Right cardiac atrium (tissue), 5 donors: ENCODE results near the gene SCYL2. TPM values are rescaled to one million over a fixed set of nuclear protein-coding genes. Genes with fewer than 3 reads are reported as not detected.
A peak's percentile ranks its signal among the peaks of the same experiment; 100 is the strongest.
"Not testable (repeated sequence)": the region's sequence is repeated elsewhere in the genome, so short reads cannot be mapped to it uniquely, and the experiment has no call there.

Source experiments
- ATAC-seq, 2 donors: fragments of 200-7000 bp; cut with Tn5 transposase; one replicate each; pipeline versions ENCODE4 v1.8.0 to v1.9.1; 2020; ENCODE audit warnings: moderate library complexity in 2 of 2, mild to moderate bottlenecking in 1 of 2
- DNase-seq, 3 donors: peaks; one replicate each; pipeline ENCODE4 v3.0.0-alpha.2; 2020
- H3K27ac ChIP-seq: one replicate; pipeline ENCODE4 v1.5.1; 2013; ENCODE audit warnings: mild to moderate bottlenecking, low read length, control low read depth, moderate library complexity
- H3K27me3 ChIP-seq: one replicate; pipeline ENCODE4 v1.6.1; 2013; ENCODE audit not compliant: control insufficient read depth, insufficient read depth
- H3K4me1 ChIP-seq: one replicate; pipeline ENCODE4 v1.6.1; 2013; ENCODE audit warnings: low read length; ENCODE audit not compliant: control insufficient read depth, insufficient read depth
- H3K4me3 ChIP-seq: one replicate; pipeline ENCODE4 v1.5.1; 2013; ENCODE audit warnings: low read length, control low read depth
- H3K9me3 ChIP-seq: one replicate; pipeline ENCODE4 v1.6.1; 2013; ENCODE audit warnings: low read length; ENCODE audit not compliant: control insufficient read depth
- WGBS: extraction: QIAGEN DNeasy Blood & Tissue Kit; methylation state at CpG from one replicate; pipeline ENCODE4 v1.1.7; 2013; 5-methylcytosine and 5-hydroxymethylcytosine counted together
- intact Hi-C, 4 donors: fragments of 100-400 bp; cut with DNase I; formaldehyde crosslinking; loops; one replicate each; pipeline versions ENCODE4 v1.11.0 to v1.14.0; 2022 to 2023
- polyA plus RNA-seq: library from polyadenylated mRNA; stranded (reverse); fragments of 200-250 nt; gene quantifications from one replicate; pipeline ENCODE4 v1.2.3, GENCODE V29; 2013
- total RNA-seq, 4 donors: library from RNA; stranded (reverse); fragmentation: NEBNext Ultra II Directional; extraction: Animal tissue kit (Norgen Biotek cat#: 25700); gene quantifications; one replicate each; pipeline ENCODE4 v1.2.1, GENCODE V29; 2021
- donor health status: healthy with polysubstance abuse.
- donor health status: DM: no; HTN: yes; CAD: no.
- donor health status: DM: no; HTN: no; CAD: no.
- donor health status: DM: no; HTN: yes; CAD: no; lungs with severe emphysema.
- donor health status: DM: yes; HTN: yes; CAD: no.

Gene SCYL2
- total and polyA plus RNA-seq, 5 donors = 8.1 to 31.4 (median 29.4) TPM

GRCh38 chr12:100329800-100330199 is 62.8 kb downstream of the SCYL2 start:
- Histone ChIP-seq H3K27me3 (no peaks in the 10 kb centered on the region), H3K4me1 (no peaks in the 10 kb centered on the region), H3K9me3 (no peaks in the 10 kb centered on the region), H3K27ac (no peak overlapping the region), H3K4me3 (no peak overlapping the region)
- ATAC-seq (no peak), DNase-seq (no peak)
- WGBS = 90% methylated on average over 2 of the region's 2 CpGs
- intact Hi-C loops = no loop called here

GRCh38 chr12:100331871-100332270 is 64.9 kb downstream of the SCYL2 start:
- no peaks in the 10 kb centered on the region for H3K9me3 ChIP-seq
- no peak for ATAC-seq
- intact Hi-C loops = no loop called here
- H3K4me3 ChIP-seq = no peak overlapping the region
- H3K4me1 ChIP-seq = no peaks in the 10 kb centered on the region
- no peak overlapping the region for H3K27ac ChIP-seq
- WGBS = 97% methylated on average over 1 of the region's 1 CpG
- DNase-seq = no peak
- no peaks in the 10 kb centered on the region for H3K27me3 ChIP-seq

GRCh38 chr12:100332852-100333251 is 65.9 kb downstream of the SCYL2 start:
- H3K4me1 ChIP-seq = no peaks in the 10 kb centered on the region
- DNase-seq = no peak
- no peaks in the 10 kb centered on the region for H3K9me3 ChIP-seq
- no peak for ATAC-seq
- H3K27me3 ChIP-seq = no peaks in the 10 kb centered on the region
- 90% methylated on average over 2 of the region's 2 CpGs for WGBS
- intact Hi-C loops = no loop called here
- no peak overlapping the region for H3K27ac ChIP-seq
- no peak overlapping the region for H3K4me3 ChIP-seq

GRCh38 chr12:100337299-100337698 is 70.3 kb downstream of the SCYL2 start:
- Histone ChIP-seq H3K4me1 (no peaks in the 10 kb centered on the region), H3K27ac (no peak overlapping the region), H3K4me3 (no peak overlapping the region), H3K9me3 (no peaks in the 10 kb centered on the region), H3K27me3 (no peaks in the 10 kb centered on the region)
- DNase-seq (no peak), ATAC-seq (no peak)
- WGBS = 90% methylated on average over 3 of the region's 3 CpGs
- intact Hi-C loops = no loop called here

- Histone ChIP-seq H3K4me1 (no peaks in the 10 kb centered on the region), H3K9me3 (no peaks in the 10 kb centered on the region), H3K27me3 (no peaks in the 10 kb centered on the region), H3K27ac (no peak overlapping the region), H3K4me3 (no peak overlapping the region)
- DNase-seq = no peak
- ATAC-seq = no peak
- intact Hi-C loops = no loop called here
Observed at GRCh38 chr12:100337727-100338126, 70.8 kb downstream of the SCYL2 start.

- DNase-seq = no peak
- intact Hi-C loops = no loop called here
- no peak overlapping the region for H3K27ac ChIP-seq
- H3K9me3 ChIP-seq = no peaks in the 10 kb centered on the region
- H3K4me3 ChIP-seq = no peak overlapping the region
- no peaks in the 10 kb centered on the region for H3K4me1 ChIP-seq
- no peak for ATAC-seq
- no peaks in the 10 kb centered on the region for H3K27me3 ChIP-seq
Observed at GRCh38 chr12:100339071-100339470, 72.1 kb downstream of the SCYL2 start.

- H3K27ac ChIP-seq, H3K4me1 ChIP-seq, H3K9me3 ChIP-seq, H3K27me3 ChIP-seq, H3K4me3 ChIP-seq, DNase-seq, ATAC-seq: not testable (repeated sequence)
- intact Hi-C loops = loop anchor here in 2 of 4 donors (10.0 kb wide), 1 partner anchor 212 kb away; no protein-coding TSS in a partner anchor
- 98% methylated on average over 2 of the region's 2 CpGs for WGBS
Observed at GRCh38 chr12:100342897-100343296, 75.9 kb downstream of the SCYL2 start.

GRCh38 chr12:100344351-100344750 is 77.4 kb downstream of the SCYL2 start:
- not testable (repeated sequence) for DNase-seq, ATAC-seq, H3K4me1 ChIP-seq, H3K9me3 ChIP-seq, H3K27me3 ChIP-seq, H3K4me3 ChIP-seq, H3K27ac ChIP-seq
- 92% methylated on average over 18 of the region's 18 CpGs for WGBS
- intact Hi-C loops = loop anchor here in 2 of 4 donors (10.0 kb wide), 1 partner anchor 210 kb away; no protein-coding TSS in a partner anchor

GRCh38 chr12:100345020-100345767 is 78.2 kb downstream of the SCYL2 start:
- intact Hi-C loops = loop anchor here in 2 of 4 donors (5.0 to 10.0 kb wide), 2 partner anchors 210 to 397 kb away; no protein-coding TSS in a partner anchor
- DNase-seq (no peak), ATAC-seq (no peak)
- H3K27ac ChIP-seq = no peak overlapping the region
- no peak overlapping the region for H3K4me3 ChIP-seq
- no peaks in the 10 kb centered on the region for H3K9me3 ChIP-seq
- WGBS = 51% methylated on average over 1 of the region's 1 CpG
- H3K4me1 ChIP-seq = no peaks in the 10 kb centered on the region
- no peaks in the 10 kb centered on the region for H3K27me3 ChIP-seq

- 83% methylated on average over 3 of the region's 3 CpGs for WGBS
- no peaks in the 10 kb centered on the region for H3K9me3 ChIP-seq
- H3K4me3 ChIP-seq = no peak overlapping the region
- intact Hi-C loops = loop anchor here in 2 of 4 donors (5.0 to 10.0 kb wide), 2 partner anchors 208 to 396 kb away; no protein-coding TSS in a partner anchor
- H3K27me3 ChIP-seq = no peaks in the 10 kb centered on the region
- H3K4me1 ChIP-seq = no peaks in the 10 kb centered on the region
- H3K27ac ChIP-seq = no peak overlapping the region
- ATAC-seq (no peak), DNase-seq (no peak)
Observed at GRCh38 chr12:100346660-100347059, 79.7 kb downstream of the SCYL2 start.

GRCh38 chr12:100348657-100349454 is 81.9 kb downstream of the SCYL2 start:
- 73% methylated on average over 7 of the region's 7 CpGs for WGBS
- H3K4me1 ChIP-seq = no peaks in the 10 kb centered on the region
- intact Hi-C loops = loop anchor here in 2 of 4 donors (5.0 to 10.0 kb wide), 2 partner anchors 206 to 393 kb away; no protein-coding TSS in a partner anchor
- no peaks in the 10 kb centered on the region for H3K9me3 ChIP-seq
- H3K27me3 ChIP-seq = no peaks in the 10 kb centered on the region
- ATAC-seq = peak in 1 of 2 donors; percentile 11
- H3K4me3 ChIP-seq = no peak overlapping the region
- DNase-seq = no peak
- H3K27ac ChIP-seq = no peak overlapping the region
